H9 (cell line): ENCODE measurements around the gene NFATC1. TPM values are rescaled to one million over a fixed set of nuclear protein-coding genes. Genes with fewer than 3 reads are reported as not detected.

Source experiments
- DNase-seq: peaks from one replicate; pipeline ENCODE4 v3.0.0-alpha.2; 2017
- H2AFZ ChIP-seq: one replicate; pipeline ENCODE4 v1.6.1; 2013; ENCODE audit warnings: mild to moderate bottlenecking, low read length, control low read depth, moderate library complexity
- H2AK5ac ChIP-seq: 2 replicates; pipeline ENCODE4 v1.6.1; 2013; ENCODE audit warnings: low read length, control low read depth, mixed read lengths; ENCODE audit not compliant: insufficient read length
- H2BK120ac ChIP-seq: one replicate; pipeline ENCODE4 v1.6.1; 2013; ENCODE audit warnings: low read depth, mild to moderate bottlenecking, low read length, control low read depth, inconsistent platforms; ENCODE audit not compliant: poor library complexity, severe bottlenecking
- H2BK12ac ChIP-seq: 2 replicates; pipeline ENCODE4 v1.6.1; 2013; ENCODE audit warnings: low read length, control low read depth, mixed read lengths, low read depth; ENCODE audit not compliant: insufficient read length
- H2BK15ac ChIP-seq: 2 replicates; pipeline ENCODE4 v1.6.1; 2013; ENCODE audit warnings: low read depth, low read length, control low read depth
- H2BK20ac ChIP-seq: one replicate; pipeline ENCODE4 v1.6.1; 2013; ENCODE audit warnings: low read depth, mild to moderate bottlenecking, low read length, control low read depth, inconsistent platforms; ENCODE audit not compliant: poor library complexity, severe bottlenecking
- H2BK5ac ChIP-seq: 2 replicates; pipeline ENCODE4 v1.6.1; 2013; ENCODE audit warnings: low read length, control low read depth, mixed read lengths; ENCODE audit not compliant: insufficient read length
- H3K14ac ChIP-seq: 2 replicates; pipeline ENCODE4 v1.6.1; 2013; ENCODE audit warnings: low read length, control low read depth; ENCODE audit not compliant: insufficient read depth
- H3K18ac ChIP-seq: 2 replicates; pipeline ENCODE4 v1.6.1; 2013; ENCODE audit warnings: low read depth, mild to moderate bottlenecking, mixed read lengths, low read length, control low read depth; ENCODE audit not compliant: insufficient read length
- H3K23ac ChIP-seq: 2 replicates; pipeline ENCODE4 v1.6.1; 2013; ENCODE audit warnings: low read length, control low read depth, mixed read lengths, low read depth; ENCODE audit not compliant: insufficient read length
- H3K23me2 ChIP-seq: 2 replicates; pipeline ENCODE4 v1.6.1; 2013; ENCODE audit warnings: low read depth, mild to moderate bottlenecking, mixed read lengths, low read length, control low read depth; ENCODE audit not compliant: insufficient read length, poor library complexity, severe bottlenecking
- H3K27ac ChIP-seq: 2 replicates; pipeline ENCODE4 v1.5.1; 2013; ENCODE audit warnings: low read length, control low read depth, mixed read lengths, low read depth; ENCODE audit not compliant: insufficient read length
- H3K27me3 ChIP-seq: 2 replicates; pipeline ENCODE4 v1.6.1; 2013; ENCODE audit warnings: low read length, control low read depth, inconsistent platforms; ENCODE audit not compliant: insufficient read depth
- H3K4ac ChIP-seq: 2 replicates; pipeline ENCODE4 v1.6.1; 2013; ENCODE audit warnings: low read depth, mild to moderate bottlenecking, control low read depth, inconsistent platforms, low read length, moderate library complexity
- H3K4me1 ChIP-seq: 2 replicates; pipeline ENCODE4 v1.6.1; 2013; ENCODE audit warnings: low read length, control low read depth, inconsistent platforms; ENCODE audit not compliant: insufficient read depth
- H3K4me2 ChIP-seq: 2 replicates; pipeline ENCODE4 v1.6.1; 2013; ENCODE audit warnings: low read length, control low read depth, mixed read lengths; ENCODE audit not compliant: insufficient read length, insufficient read depth
- H3K56ac ChIP-seq: 2 replicates; pipeline ENCODE4 v1.6.1; 2013; ENCODE audit warnings: low read depth, mild to moderate bottlenecking, mixed read lengths, low read length, control low read depth; ENCODE audit not compliant: insufficient read length
- H3K79me1 ChIP-seq: 2 replicates; pipeline ENCODE4 v1.6.1; 2013; ENCODE audit warnings: low read depth, mild to moderate bottlenecking, moderate library complexity, low read length, control low read depth, inconsistent platforms; ENCODE audit not compliant: insufficient read depth, poor library complexity, severe bottlenecking
- H3K79me2 ChIP-seq: 2 replicates; pipeline ENCODE4 v1.6.1; 2013; ENCODE audit warnings: low read length, control low read depth, inconsistent platforms; ENCODE audit not compliant: insufficient read depth
- H3K9ac ChIP-seq: 2 replicates; pipeline ENCODE4 v1.6.1; 2013; ENCODE audit warnings: low read length, control low read depth, mixed read lengths; ENCODE audit not compliant: insufficient read length; ENCODE audit errors: extremely low read depth
- H3K9me3 ChIP-seq: one replicate; pipeline ENCODE4 v1.6.1; 2013; ENCODE audit warnings: low read depth, low read length, inconsistent platforms; ENCODE audit not compliant: control insufficient read depth
- H3T11ph ChIP-seq: one replicate; pipeline ENCODE4 v1.6.1; 2013; ENCODE audit warnings: mild to moderate bottlenecking, low read length, control low read depth, inconsistent platforms
- H4K20me1 ChIP-seq: one replicate; pipeline ENCODE4 v1.6.1; 2013; ENCODE audit not compliant: control insufficient read depth, insufficient read length, insufficient read depth
- H4K5ac ChIP-seq: 2 replicates; pipeline ENCODE4 v1.6.1; 2013; ENCODE audit warnings: low read depth, mild to moderate bottlenecking, mixed read lengths, low read length, control low read depth; ENCODE audit not compliant: insufficient read length
- H4K8ac ChIP-seq: replicated peaks from 2 replicates; pipeline ENCODE4 v1.6.1; 2013; ENCODE audit warnings: low read length, control low read depth, mixed read lengths, low read depth; ENCODE audit not compliant: insufficient read length
- H4K91ac ChIP-seq: 2 replicates; pipeline ENCODE4 v1.6.1; 2013; ENCODE audit warnings: low read depth, mild to moderate bottlenecking, moderate library complexity, mixed read lengths, low read length, control low read depth; ENCODE audit not compliant: insufficient read length
- H3K27ac Mint-ChIP-seq, 3 experiments: 2 replicates in 2 of 3; 3 replicates in 1 of 3; pipeline ENCODE4 v1.8.0; 2020 to 2021; ENCODE audit warnings: mixed read lengths in 3 of 3, mild to moderate bottlenecking in 1 of 3, moderate library complexity in 1 of 3
- H3K27me3 Mint-ChIP-seq: 2 replicates; pipeline ENCODE4 v1.8.0; 2021; ENCODE audit warnings: low read depth, mild to moderate bottlenecking, moderate library complexity, mixed read lengths
- H3K36me3 Mint-ChIP-seq, 3 experiments: 2 replicates in 2 of 3; 3 replicates in 1 of 3; pipeline ENCODE4 v1.8.0; 2020 to 2021; ENCODE audit warnings: low read depth in 3 of 3, mixed read lengths in 3 of 3; ENCODE audit not compliant: insufficient read depth in 1 of 3
- H3K4me1 Mint-ChIP-seq, 2 experiments: 2 replicates each; pipeline ENCODE4 v1.8.0; 2020; ENCODE audit warnings: mixed read lengths in 2 of 2
- H3K4me3 Mint-ChIP-seq, 2 experiments: 2 replicates in 1 of 2; 3 replicates in 1 of 2; pipeline ENCODE4 v1.8.0; 2020 to 2021; ENCODE audit warnings: mild to moderate bottlenecking in 2 of 2, mixed read lengths in 2 of 2, moderate library complexity in 1 of 2
- H3K9me3 Mint-ChIP-seq, 2 experiments: 2 replicates in 1 of 2; 3 replicates in 1 of 2; pipeline ENCODE4 v1.8.0; 2020; ENCODE audit warnings: mild to moderate bottlenecking in 2 of 2, mixed read lengths in 2 of 2, moderate library complexity in 1 of 2
- WGBS: extraction: QIAGEN DNeasy Blood & Tissue Kit; methylation state at CpG from one replicate; pipeline ENCODE4 v1.1.7; 2013; ENCODE audit warnings: missing lambda C conversion rate, low lambda C conversion rate, mixed read lengths; ENCODE audit not compliant: insufficient read length; ENCODE audit errors: extremely low coverage; 5-methylcytosine and 5-hydroxymethylcytosine counted together
- total RNA-seq: library from RNA; stranded (reverse); gene quantifications from 2 replicates; pipeline ENCODE4 v1.2.1, GENCODE V29; 2021
- TF ChIP-seq, protein P1 (sequence below): fragments of 200-600 bp; sonication (generic); conservative IDR thresholded peaks from 3 replicates; pipeline ENCODE4 v1.8.0; 2021; ENCODE audit warnings: antibody characterized with exemption, mild to moderate bottlenecking

The NFATC1 gene
- total RNA-seq, 1 experiment from 2014 or later, result 5.5 TPM

DNA sequence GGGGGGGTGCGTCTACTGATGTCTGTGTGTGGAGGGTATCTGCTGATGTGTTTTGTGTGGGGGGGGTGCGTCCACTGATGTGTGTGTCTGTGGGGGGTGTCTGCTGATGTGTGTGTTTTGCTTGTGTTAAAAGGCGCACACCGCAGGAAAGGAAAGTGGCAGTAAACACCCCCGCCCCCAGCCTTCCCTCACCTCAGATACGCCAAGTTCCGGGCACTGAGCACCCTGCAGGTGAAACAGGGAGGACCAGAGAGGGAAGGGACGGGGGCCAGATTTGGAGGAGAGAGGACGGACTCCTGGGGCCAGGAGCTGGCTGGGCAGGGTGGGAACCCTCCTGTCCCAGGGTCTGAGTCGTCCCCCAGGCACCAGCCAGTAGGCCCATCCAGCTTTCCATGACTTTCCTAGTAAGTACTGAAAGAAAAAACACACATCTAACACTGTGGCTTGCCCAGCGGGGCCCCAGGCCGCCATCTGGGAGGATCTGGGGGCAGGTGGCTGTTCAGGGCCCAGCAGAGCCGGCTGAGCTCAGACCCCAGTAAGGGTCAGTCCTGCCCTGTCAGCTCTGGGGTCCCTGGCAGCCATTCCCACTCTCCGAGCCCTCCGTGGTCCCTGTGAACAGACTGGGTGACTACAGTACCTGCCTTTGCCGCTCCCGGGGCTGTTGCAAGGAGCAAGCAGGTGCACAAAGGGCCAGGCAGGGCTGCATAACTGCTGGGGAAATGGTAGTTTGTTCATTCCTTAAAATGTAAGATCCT is 126.9 kb downstream of the NFATC1 start:
- H4K8ac ChIP-seq, result no peak overlapping the region
- no peak overlapping the region for H3T11ph ChIP-seq
- H3K56ac ChIP-seq, result no peak overlapping the region
- H2AK5ac ChIP-seq, result no peak overlapping the region
- peaks cover 5 to 22% of the 10 kb centered on the region in 2 experiments for H3K4me1 Mint-ChIP-seq
- H2BK5ac ChIP-seq, result no peak overlapping the region
- no peak overlapping the region for H2AFZ ChIP-seq
- H3K4me3 Mint-ChIP-seq, result no peak overlapping the region
- H3K79me1 ChIP-seq, result no peaks in the 10 kb centered on the region
- TF ChIP-seq, protein P1, sequence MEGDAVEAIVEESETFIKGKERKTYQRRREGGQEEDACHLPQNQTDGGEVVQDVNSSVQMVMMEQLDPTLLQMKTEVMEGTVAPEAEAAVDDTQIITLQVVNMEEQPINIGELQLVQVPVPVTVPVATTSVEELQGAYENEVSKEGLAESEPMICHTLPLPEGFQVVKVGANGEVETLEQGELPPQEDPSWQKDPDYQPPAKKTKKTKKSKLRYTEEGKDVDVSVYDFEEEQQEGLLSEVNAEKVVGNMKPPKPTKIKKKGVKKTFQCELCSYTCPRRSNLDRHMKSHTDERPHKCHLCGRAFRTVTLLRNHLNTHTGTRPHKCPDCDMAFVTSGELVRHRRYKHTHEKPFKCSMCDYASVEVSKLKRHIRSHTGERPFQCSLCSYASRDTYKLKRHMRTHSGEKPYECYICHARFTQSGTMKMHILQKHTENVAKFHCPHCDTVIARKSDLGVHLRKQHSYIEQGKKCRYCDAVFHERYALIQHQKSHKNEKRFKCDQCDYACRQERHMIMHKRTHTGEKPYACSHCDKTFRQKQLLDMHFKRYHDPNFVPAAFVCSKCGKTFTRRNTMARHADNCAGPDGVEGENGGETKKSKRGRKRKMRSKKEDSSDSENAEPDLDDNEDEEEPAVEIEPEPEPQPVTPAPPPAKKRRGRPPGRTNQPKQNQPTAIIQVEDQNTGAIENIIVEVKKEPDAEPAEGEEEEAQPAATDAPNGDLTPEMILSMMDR, result no peak
- no peak overlapping the region for H2BK12ac ChIP-seq
- H4K5ac ChIP-seq, result no peak overlapping the region
- no CpG with 5 or more reads among the region's 17 CpGs for WGBS
- no peak overlapping the region for H3K23ac ChIP-seq
- H3K9me3 Mint-ChIP-seq, result no peaks in the 10 kb centered on the region
- H3K4me2 ChIP-seq, result no peak overlapping the region
- H3K9ac ChIP-seq, result no peak overlapping the region
- no peak overlapping the region for H3K27ac ChIP-seq
- no peaks in the 10 kb centered on the region for H3K4me1 ChIP-seq
- no peaks in the 10 kb centered on the region for H3K9me3 ChIP-seq
- H4K91ac ChIP-seq, result no peak overlapping the region
- H3K79me2 ChIP-seq, result no peaks in the 10 kb centered on the region
- H3K36me3 Mint-ChIP-seq, result no peaks in the 10 kb centered on the region
- H3K27me3 ChIP-seq, result no peaks in the 10 kb centered on the region
- no peak overlapping the region for H2BK20ac ChIP-seq
- H3K27me3 Mint-ChIP-seq, result peaks cover 2% of the 10 kb centered on the region; the same call in 1 of the 2 replicates
- H2BK15ac ChIP-seq, result no peak overlapping the region
- no peaks in the 10 kb centered on the region for H4K20me1 ChIP-seq
- no peak overlapping the region for H3K14ac ChIP-seq
- H3K23me2 ChIP-seq, result no peaks in the 10 kb centered on the region
- no peak overlapping the region for H3K18ac ChIP-seq
- no peak overlapping the region for H3K4ac ChIP-seq
- no peak overlapping the region for H2BK120ac ChIP-seq
- H3K27ac Mint-ChIP-seq, result 0 out of 7 replicates have a peak overlapping the region, but pooled peaks of 2 of the 3 experiments have one; percentile 36 to 39
- DNase-seq, result peak; percentile 19
